OCI-LY7 (cell line): ENCODE results near the gene HOXA1. TPM values are rescaled to one million over a fixed set of nuclear protein-coding genes. Genes with fewer than 3 reads are reported as not detected.

Source experiments
- BruUV-seq: library from RNA; stranded (reverse); fragments of 400-500 nt; replicated peaks from 2 replicates; lab custom pipeline; 2021; lab: Mats Ljungman, UMichigan
- CTCF ChIA-PET: fragments of 300-600 bp; sonication (Branson Sonifier 250); formaldehyde crosslinking; loops from one replicate; lab custom pipeline; 2022; ENCODE audit warnings: antibody characterized with exemption; ENCODE audit not compliant: unreplicated experiment; lab: Charles Lee
- POLR2A ChIA-PET: fragments of 300-600 bp; sonication (Branson Sonifier 250); formaldehyde crosslinking; loops from one replicate; lab custom pipeline; 2022; ENCODE audit warnings: antibody characterized with exemption; lab: Charles Lee
- DNase-seq: peaks from one replicate; pipeline ENCODE4 v3.0.0-alpha.2; 2015; ENCODE audit warnings: low spot score
- H2AFZ ChIP-seq: fragments of 200-600 bp; sonication (generic), shearing (Covaris generic); 2 replicates; pipeline ENCODE4 v1.6.1; 2014; ENCODE audit warnings: mild to moderate bottlenecking, antibody characterized with exemption, low read length, moderate library complexity
- H3K27ac ChIP-seq: fragments of 200-600 bp; sonication (generic); 2 replicates; pipeline ENCODE4 v1.5.1; 2014; ENCODE audit warnings: mixed run types, low read depth, mild to moderate bottlenecking, moderate library complexity, low read length, inconsistent platforms; ENCODE audit not compliant: poor library complexity, severe bottlenecking
- H3K36me3 ChIP-seq: fragments of 200-600 bp; sonication (generic); 2 replicates; pipeline ENCODE4 v1.6.1; 2014; ENCODE audit warnings: mild to moderate bottlenecking, antibody characterized with exemption, low read length, moderate library complexity, mixed read lengths; ENCODE audit not compliant: insufficient read depth
- H3K4me1 ChIP-seq: fragments of 200-600 bp; sonication (generic); 2 replicates; pipeline ENCODE4 v1.5.1; 2014; ENCODE audit warnings: mild to moderate bottlenecking, low read length; ENCODE audit not compliant: insufficient read depth, poor library complexity, severe bottlenecking
- H3K4me2 ChIP-seq: fragments of 200-600 bp; sonication (generic); 2 replicates; pipeline ENCODE4 v1.6.1; 2014; ENCODE audit warnings: mild to moderate bottlenecking, low read length
- H3K4me3 ChIP-seq: fragments of 200-600 bp; sonication (generic); 2 replicates; pipeline ENCODE4 v1.5.1; 2014; ENCODE audit warnings: mild to moderate bottlenecking, low read depth, low read length; ENCODE audit not compliant: poor library complexity, severe bottlenecking
- H3K79me2 ChIP-seq: fragments of 200-600 bp; sonication (generic); 2 replicates; pipeline ENCODE4 v1.6.1; 2016; ENCODE audit warnings: low read depth, mild to moderate bottlenecking, low read length, moderate library complexity, mixed read lengths; ENCODE audit not compliant: insufficient read depth
- H3K9me2 ChIP-seq: fragments of 200-600 bp; sonication (generic); 2 replicates; pipeline ENCODE4 v1.6.1; 2016; ENCODE audit warnings: mild to moderate bottlenecking, low read length, mixed read lengths; ENCODE audit not compliant: insufficient read depth
- H3K9me3 ChIP-seq: fragments of 200-600 bp; sonication (generic); 2 replicates; pipeline ENCODE4 v1.6.1; 2014; ENCODE audit warnings: mild to moderate bottlenecking, mixed run types, low read length, mixed read lengths
- H4K20me1 ChIP-seq: fragments of 200-600 bp; sonication (generic); 2 replicates; pipeline ENCODE4 v1.6.1; 2014; ENCODE audit warnings: mild to moderate bottlenecking, antibody characterized with exemption, low read length, moderate library complexity, mixed read lengths; ENCODE audit not compliant: insufficient read depth
- EZH2phosphoT487 ChIP-seq: fragments of 200-600 bp; sonication (generic); IDR thresholded peaks from 2 replicates; pipeline ENCODE4 v1.6.1; 2018; ENCODE audit warnings: low read depth, borderline replicate concordance, mild to moderate bottlenecking, mixed run types, antibody characterized with exemption, low read length, moderate library complexity, mixed read lengths
- intact Hi-C: fragments of 100-400 bp; cut with micrococcal nuclease; formaldehyde crosslinking; loops from one replicate; pipeline ENCODE4 v1.10.0; 2022; ENCODE audit not compliant: unreplicated experiment
- total RNA-seq, 2 experiments: library from RNA; depleted of rRNA in 1 of 2; stranded (reverse); fragments of >200 nt in 1 of 2; shearing (Covaris generic) in 1 of 2; gene quantifications; 2 replicates each; pipeline ENCODE4 v1.2.3, GENCODE V29; 2014 to 2022
- TF ChIP-seq, protein P1 (sequence below): fragments of 200-600 bp; sonication (generic); conservative IDR thresholded peaks from 2 replicates; pipeline ENCODE4 v1.5.1; 2014; ENCODE audit warnings: mild to moderate bottlenecking, antibody characterized with exemption, low read length, moderate library complexity, mixed read lengths

HOXA1 gene
- total RNA-seq, 2 experiments from 2014 or later: 3.0 to 8.2 TPM

- CTCF ChIA-PET: no interaction called here
- H4K20me1 ChIP-seq: peaks cover 5% of the 10 kb centered on the region; the same call in 1 of the 2 replicates
- TF ChIP-seq, protein P1, sequence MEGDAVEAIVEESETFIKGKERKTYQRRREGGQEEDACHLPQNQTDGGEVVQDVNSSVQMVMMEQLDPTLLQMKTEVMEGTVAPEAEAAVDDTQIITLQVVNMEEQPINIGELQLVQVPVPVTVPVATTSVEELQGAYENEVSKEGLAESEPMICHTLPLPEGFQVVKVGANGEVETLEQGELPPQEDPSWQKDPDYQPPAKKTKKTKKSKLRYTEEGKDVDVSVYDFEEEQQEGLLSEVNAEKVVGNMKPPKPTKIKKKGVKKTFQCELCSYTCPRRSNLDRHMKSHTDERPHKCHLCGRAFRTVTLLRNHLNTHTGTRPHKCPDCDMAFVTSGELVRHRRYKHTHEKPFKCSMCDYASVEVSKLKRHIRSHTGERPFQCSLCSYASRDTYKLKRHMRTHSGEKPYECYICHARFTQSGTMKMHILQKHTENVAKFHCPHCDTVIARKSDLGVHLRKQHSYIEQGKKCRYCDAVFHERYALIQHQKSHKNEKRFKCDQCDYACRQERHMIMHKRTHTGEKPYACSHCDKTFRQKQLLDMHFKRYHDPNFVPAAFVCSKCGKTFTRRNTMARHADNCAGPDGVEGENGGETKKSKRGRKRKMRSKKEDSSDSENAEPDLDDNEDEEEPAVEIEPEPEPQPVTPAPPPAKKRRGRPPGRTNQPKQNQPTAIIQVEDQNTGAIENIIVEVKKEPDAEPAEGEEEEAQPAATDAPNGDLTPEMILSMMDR: no peak
- no peak for TF ChIP-seq EZH2phosphoT487
- H3K4me2 ChIP-seq: no peak overlapping the region
- no peaks in the 10 kb centered on the region for H3K9me2 ChIP-seq
- no peaks in the 10 kb centered on the region for H3K9me3 ChIP-seq
- no peaks in the 10 kb centered on the region for H3K36me3 ChIP-seq
- peaks cover 31% of the 10 kb centered on the region for H3K4me1 ChIP-seq
- H2AFZ ChIP-seq: no peak overlapping the region
- intact Hi-C loops: no loop called here
- no peak overlapping the region for H3K27ac ChIP-seq
- H3K4me3 ChIP-seq: no peak overlapping the region
- BruUV-seq: no TSS peak
- no peaks in the 10 kb centered on the region; the same call in 1 of the 2 replicates for H3K79me2 ChIP-seq
- DNase-seq: no peak
- POLR2A ChIA-PET: interaction anchor here (0.6 to 2.2 kb wide), 4 partner anchors 9 to 57 kb away, joined by 3 to 10 read pairs (median 4); no protein-coding TSS in a partner anchor
Observed at GRCh38 chr7:27092819-27093110, 3.0 kb downstream of the HOXA1 start.

- Histone ChIP-seq H3K4me3 (no peak overlapping the region), H3K36me3 (no peaks in the 10 kb centered on the region), H4K20me1 (peaks cover 3% of the 10 kb centered on the region; the same call in 1 of the 2 replicates), H3K9me3 (no peaks in the 10 kb centered on the region), H3K27ac (no peak overlapping the region), H3K4me1 (peaks cover 25% of the 10 kb centered on the region), H2AFZ (no peak overlapping the region), H3K9me2 (no peaks in the 10 kb centered on the region), H3K4me2 (no peak overlapping the region), H3K79me2 (no peaks in the 10 kb centered on the region; the same call in 1 of the 2 replicates)
- CTCF ChIA-PET: no interaction called here
- no TSS peak for BruUV-seq
- POLR2A ChIA-PET: interaction anchor here (1.2 to 2.2 kb wide), 3 partner anchors 8 to 49 kb away, joined by 3 to 10 read pairs (median 4); no protein-coding TSS in a partner anchor
- intact Hi-C loops: no loop called here
- no peak for TF ChIP-seq EZH2phosphoT487
- TF ChIP-seq, protein P1: no peak
- DNase-seq: no peak
Observed at GRCh38 chr7:27091941-27092818, 3.6 kb downstream of the HOXA1 start.

DNA sequence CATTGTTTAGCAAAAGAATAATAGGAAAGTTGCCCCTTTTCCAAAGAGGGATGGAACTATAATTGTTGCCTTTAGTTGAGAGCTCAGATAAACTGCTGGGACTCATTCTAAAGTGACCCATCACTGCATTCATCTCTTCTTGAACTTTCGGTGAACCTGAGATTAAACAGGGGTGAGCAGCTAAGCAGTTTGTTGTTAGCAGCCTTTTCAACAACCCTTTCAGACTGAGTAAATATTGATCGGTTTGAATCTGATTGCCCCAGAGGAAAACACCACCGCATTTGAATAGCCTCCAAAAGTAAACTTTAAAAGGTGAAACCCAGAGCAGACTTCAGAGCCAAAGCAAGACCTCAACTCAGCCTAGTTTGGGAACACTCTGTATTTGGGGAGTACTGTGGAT, 4.7 kb downstream of the HOXA1 start:
- Histone ChIP-seq H2AFZ (no peak overlapping the region), H3K4me1 (peaks cover 19% of the 10 kb centered on the region), H3K4me3 (no peak overlapping the region), H3K36me3 (no peaks in the 10 kb centered on the region), H3K4me2 (no peak overlapping the region), H3K9me2 (no peaks in the 10 kb centered on the region), H3K79me2 (no peaks in the 10 kb centered on the region; the same call in 1 of the 2 replicates), H3K27ac (no peak overlapping the region), H4K20me1 (no peaks in the 10 kb centered on the region), H3K9me3 (no peaks in the 10 kb centered on the region)
- TF ChIP-seq EZH2phosphoT487: no peak
- TF ChIP-seq, protein P1: no peak
- POLR2A ChIA-PET: interaction anchor here (0.9 to 1.7 kb wide), 3 partner anchors 12 to 61 kb away, joined by 3 to 4 read pairs (median 4); partner anchors contain the start of gene HOXA3
- no TSS peak for BruUV-seq
- no peak for DNase-seq
- intact Hi-C loops: no loop called here
- CTCF ChIA-PET: no interaction called here
